ENCODE results near the gene SFTPA1.
"Not testable (repeated sequence)": the region's sequence is repeated elsewhere in the genome, so short reads cannot be mapped to it uniquely, and the experiment has no call there.

GRCh38 chr10:79582954-79583353 is 27.8 kb upstream of the SFTPA1 start:
- not testable (repeated sequence) for TF ChIP-seq CTCF (optimal IDR thresholded peaks at IDR 0.05 in 1 of 3, IDR thresholded peaks at IDR 0.05 in 1 of 3, conservative IDR thresholded peaks at IDR 0.05 in 1 of 3; ENCODE audit: extremely low read depth in 1 of 3, insufficient read depth in 2 of 3, low read length in 3 of 3); EZH2 (IDR thresholded peaks at IDR 0.05; ENCODE audit: low read length)

Measured in keratinocyte (primary cell).